Activated T-helper 1 cell treated with Interleukin-2 at 50 U/mL for 16 hours (primary cell): Measurements from ENCODE around the gene ERCC2.
"Not testable (repeated sequence)": the region's sequence is repeated elsewhere in the genome, so short reads cannot be mapped to it uniquely, and the experiment has no call there.

Source experiments
- DNase-seq: peaks from one replicate; pipeline ENCODE4 v3.0.0-alpha.2; 2020; ENCODE audit warnings: low read depth

The ERCC2 gene

DNA sequence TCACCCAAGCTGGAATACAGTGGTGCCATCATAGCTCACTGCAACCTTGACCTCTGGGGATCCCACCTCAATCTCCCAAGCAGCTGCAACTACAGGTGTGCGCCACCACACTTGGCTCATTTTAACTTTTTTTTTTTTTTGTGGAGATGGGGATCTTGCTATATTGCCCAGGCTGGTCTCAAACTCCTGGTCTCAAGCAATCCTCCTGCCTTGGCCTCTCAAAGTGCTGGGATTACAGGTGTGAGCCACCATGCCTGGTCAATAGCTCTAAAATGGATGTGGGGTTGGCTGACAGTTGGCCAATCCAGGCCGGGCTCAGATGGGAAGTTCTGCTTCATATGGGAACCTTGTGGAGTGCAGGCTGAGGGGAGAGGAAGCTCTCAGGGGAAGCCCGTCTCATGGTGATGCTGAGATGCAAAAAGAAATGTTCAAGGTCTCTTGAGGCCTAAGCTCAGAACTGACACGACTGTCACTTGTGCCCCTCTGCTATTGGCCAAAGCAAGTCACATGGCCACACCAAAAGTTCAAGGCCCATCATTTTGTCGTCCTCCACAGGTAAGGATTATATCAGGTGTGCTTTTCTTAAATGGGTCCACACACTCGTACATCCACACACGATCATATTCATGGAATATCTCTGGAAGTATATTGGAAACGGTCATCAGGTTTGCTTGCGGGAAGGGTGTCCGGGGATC is 36.6 kb downstream of the ERCC2 start:
- no peak for DNase-seq

DNA sequence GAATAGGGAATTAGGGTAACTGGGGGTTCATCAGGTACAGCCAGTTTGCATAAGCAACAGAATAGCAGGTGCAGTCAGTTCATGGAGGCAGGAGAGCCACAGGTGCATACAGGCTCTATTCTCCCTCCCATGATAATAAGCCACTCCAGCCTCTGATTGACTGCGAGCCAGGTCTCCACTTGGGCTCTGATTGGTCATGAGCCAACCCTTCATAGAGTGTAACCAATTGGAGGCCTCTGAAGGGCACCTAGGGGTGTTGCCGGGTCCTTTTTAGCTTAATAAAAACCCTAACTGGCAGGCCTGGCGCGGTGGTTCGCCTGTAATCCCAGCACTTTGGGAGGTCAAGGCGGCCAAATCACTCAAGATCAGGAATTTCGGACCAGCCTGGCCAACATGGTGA is 39.0 kb downstream of the ERCC2 start:
- no peak for DNase-seq

DNA sequence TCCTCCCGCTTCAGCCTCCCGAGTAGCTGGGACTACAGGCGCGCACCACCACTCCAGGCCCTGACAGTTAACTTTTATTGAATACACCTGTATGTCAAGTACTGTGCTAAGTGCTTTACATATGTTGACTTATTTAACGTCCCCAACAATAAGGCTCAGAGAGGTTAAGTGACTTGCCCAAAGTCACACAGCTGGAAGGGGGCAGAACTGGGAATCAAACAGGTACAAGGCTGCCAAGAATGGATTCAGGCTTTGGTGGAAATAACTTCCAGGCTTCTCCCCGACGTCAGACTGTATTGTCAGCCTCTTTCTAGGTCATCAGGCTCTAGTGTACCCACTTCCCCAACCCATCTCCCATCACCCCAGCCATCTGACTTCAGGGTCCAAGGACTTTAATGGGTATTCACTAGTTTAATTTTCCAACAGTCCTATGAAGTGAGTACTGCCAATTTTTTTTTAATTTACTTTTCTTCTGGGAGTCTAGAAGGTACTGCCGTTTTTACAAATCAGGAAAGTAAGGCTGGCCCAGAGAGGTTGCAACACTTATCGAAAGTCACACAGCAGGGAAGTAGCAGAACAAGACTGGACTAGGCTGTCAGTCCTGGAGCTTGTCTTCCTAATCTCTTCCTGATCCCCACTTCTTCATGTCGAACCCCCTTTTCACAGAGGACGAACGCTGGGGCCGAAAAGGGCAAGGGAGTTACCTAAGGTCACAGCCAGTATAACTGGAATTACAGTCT is 42.8 kb downstream of the ERCC2 start:
- DNase-seq: no peak

DNA sequence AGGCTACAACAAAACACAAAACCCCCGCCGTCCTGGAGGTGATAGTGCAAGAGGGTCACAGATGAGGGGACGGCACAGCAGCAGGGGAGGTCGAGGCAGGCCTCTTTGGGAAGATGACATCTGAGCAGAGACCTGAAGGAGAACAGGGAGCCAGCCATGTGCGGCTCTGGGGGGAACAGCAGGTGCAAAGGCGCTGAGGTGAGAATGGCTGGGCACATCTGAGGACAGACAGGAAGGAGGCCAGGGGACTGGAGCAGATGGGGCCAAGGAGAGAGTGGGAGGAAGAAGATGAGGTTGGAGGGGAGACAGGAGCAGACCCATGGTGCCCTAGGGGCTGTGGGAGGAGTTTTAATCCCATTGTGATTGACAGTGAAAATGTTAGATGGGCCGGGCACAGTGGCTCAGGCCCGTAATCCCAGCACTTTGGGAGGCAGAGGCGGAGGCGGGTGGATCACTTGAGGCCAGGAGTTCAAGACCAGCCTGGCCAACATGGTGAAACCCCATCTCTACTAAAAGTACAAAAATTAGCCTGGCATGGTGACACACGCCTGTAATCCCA is 45.9 kb downstream of the ERCC2 start:
- no peak for DNase-seq

DNA sequence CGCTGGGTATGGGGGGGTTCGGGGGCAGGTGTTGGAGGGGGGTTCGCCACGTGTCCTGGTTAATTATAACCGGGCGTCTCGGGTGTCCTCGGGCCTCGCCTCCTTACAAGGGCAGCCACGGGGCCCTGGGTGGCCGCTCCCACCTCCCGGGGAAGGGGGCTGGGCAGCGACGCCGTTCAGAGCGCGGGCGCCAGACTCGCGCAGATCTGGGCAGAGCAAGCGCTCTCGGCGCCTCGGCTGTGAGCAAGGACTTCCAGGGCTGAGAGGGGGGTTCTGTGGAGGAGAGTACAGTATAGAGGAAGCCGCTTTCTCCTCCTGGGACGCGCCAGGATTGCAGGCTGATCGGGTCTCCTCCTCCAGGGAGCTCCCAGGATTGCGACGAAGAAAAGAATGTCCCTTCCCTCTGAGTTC is 46.7 kb downstream of the ERCC2 start:
- DNase-seq: no peak

DNA sequence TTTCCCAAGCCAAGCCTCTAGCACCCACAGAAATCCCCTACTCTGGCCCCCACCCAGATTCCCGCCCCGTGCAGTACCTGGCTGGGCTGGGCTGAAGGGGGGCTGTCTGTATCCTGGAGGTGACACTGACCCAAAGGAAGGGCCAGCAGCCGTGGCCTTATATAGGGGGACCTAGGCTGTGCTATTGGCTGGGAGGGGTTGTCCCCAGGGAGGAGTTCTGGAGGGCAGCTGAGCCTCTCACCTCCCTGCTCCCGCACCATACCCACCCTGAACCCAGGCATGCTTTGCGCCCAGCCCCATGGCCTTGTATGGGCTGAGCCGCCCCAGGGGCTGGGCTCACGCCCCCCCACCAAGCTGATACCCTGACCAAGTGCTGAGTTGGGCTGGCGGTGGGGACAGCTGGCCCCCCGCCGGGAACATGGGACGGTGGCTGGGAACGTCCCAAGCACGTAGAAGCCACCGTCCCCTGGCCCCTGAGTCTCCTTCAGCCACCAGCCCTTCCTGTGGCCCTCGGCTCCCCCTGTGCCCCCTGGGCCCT is 47.6 kb downstream of the ERCC2 start, which contains the start of gene CKM:
CKM (minus strand) TSS at position 132 of the 538 bp plus-strand sequence. CDS start 3,162 bp downstream, outside the sequence.
- DNase-seq: no peak

DNA sequence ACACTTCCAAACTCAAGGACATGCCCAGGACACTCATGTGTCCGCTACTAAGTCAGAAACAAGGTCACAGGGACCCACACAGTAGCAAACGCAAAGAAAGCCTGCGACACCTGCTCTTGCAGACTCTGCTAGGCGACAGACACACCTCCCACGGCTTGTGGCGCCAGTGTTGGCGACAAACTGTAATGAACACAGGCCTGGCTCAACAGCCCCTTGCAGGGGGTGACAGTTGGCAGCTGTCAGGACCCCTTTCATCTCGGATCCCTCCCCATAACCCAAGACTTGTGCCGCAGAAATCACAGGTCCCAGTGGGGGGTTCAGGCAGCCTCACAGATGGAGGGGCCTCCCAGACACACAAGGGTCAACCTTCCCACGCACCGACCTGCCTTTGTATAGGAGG is 48.1 kb downstream of the ERCC2 start:
- no peak for DNase-seq

DNA sequence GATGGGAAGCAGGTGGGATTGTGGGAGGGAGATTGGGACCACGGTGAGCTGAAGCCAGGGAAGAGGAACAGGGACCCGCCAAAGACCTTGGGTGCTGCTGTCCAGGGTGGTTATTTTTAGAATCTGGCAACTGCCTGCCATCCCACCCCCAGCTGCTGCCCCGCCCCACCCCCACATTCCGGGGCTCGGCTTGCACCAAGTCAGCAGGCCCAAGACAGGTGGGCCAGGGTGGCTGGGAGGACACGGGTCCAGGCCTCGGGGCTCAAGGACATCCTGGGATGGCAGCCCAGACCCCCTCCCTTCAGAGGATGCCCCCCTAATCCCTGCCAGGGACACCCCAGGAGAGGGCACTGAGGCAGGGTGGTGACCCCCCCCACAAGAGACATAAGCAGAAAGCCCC is 48.5 kb downstream of the ERCC2 start:
- no peak for DNase-seq

DNA sequence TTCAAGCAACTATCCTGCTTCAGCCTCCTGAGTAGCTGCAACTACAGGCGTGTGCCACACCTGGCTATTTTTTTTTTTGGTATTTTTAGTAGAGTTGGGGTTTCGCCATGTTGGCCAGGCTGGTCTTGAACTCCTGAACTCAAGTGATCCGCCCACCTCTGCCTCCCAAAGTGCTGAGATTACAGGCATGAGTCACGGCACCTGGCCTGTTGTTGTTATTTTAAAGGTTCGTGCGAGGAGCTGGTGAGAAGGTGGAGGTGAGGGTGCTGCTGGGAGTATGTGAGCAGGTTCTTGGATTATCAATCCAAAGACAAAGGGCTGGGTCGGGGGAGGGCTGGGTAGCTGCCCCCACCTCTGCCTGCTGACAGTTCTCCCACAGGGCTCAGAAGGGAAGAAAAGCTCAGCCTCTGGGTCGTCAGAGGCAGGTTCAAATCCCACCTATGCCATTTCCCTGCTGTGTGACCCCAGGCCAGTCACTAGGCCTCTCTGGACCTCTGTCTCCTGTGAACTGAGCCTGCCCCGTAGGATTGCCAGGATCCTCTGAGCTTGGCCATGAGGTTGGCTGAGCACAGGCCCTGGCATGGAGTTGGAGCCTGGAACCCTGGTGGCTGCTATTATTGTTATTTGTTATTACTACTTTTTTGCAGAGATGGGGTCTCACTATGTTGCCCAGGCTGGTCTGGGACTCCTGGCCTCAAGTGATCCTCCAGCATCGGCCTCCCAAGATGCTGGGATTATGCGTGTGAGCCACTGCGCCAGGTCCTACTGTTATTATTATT is 49.2 kb downstream of the ERCC2 start:
- DNase-seq: no peak

DNA sequence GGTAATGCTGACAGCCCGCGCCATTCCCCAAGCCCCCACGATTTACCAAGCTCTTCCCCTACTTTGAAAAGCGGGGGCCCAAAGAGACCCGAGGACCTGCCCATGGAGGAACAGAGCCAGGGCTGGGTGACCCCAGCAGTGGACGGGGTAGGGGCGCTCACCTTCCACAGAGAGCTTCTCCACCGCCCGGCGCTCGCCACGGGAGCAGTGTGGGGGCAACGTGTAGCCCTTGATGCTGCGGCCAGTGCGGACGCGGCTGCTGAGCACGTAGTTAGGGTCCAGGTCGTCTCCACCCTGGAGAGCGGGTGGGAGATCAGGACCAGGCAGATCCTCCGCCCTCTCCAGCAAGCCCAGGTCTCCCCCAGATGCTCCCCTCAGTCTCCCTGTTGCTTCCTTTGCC is 55.1 kb downstream of the ERCC2 start:
- no peak for DNase-seq

DNA sequence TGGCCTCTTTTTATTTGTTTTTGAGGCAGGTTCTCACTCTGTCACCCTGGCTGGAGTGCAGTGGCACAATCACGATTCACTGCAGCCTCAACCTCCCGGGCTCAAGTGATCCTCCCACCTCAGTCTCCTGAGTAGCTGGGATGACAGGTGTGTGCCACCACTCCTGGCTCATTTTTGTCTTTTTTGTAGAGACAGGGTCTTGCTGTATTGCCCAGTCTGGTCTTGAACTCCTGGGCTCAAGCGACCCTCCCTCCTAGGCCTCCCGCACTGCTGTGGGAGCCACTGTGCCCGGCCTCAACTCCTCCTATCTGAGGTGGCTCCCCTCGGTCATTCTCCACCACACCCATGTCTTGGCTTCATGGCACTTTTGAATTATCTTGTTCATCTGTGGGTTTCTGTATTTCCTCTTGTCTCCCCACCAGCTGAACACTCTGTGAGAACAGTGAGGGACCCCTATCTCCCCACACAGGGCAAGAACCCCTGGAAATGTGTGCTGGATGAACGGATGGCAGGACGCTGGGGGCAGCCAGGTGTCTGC is 55.6 kb downstream of the ERCC2 start:
- no peak for DNase-seq

DNA sequence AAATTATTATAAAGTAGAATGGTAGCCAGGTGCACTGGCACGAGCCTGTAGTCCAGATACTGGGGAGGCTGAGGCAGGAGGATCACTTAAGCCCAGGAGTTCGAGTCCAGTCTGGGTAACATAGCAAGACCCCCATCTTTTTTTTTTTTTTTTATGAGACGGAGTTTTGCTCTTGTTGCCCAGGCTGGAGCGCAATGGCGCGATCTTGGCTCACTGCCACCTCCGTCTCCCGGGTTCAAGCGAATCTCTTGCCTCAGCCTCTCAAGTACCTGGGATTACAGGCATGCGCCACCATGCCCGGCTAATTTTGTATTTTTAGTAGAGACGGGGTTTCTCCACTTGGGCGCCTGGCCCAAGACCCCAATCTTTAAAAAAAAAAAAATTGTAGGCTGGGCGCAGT is 58.1 kb downstream of the ERCC2 start:
- DNase-seq: not testable (repeated sequence)

DNA sequence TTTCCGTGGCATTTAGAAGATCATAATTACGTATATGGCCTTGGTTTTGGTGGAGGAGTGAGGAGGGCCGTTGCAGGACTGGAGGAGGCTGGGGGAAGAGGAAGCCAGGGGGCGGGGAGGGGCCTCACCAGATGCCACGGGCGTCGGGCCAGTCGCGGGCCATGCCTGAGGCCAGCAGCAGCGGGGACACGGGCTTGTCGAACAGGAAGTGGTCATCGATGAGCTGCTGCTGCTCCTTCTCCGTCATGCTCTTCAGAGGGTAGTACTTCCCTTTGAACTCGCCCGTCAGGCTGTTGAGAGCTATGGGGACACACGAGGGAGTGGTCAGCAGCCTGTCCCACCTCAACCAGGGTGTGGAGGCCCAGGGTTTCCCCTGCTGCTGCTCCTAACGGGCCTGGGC is 58.8 kb downstream of the ERCC2 start:
- no peak for DNase-seq

DNA sequence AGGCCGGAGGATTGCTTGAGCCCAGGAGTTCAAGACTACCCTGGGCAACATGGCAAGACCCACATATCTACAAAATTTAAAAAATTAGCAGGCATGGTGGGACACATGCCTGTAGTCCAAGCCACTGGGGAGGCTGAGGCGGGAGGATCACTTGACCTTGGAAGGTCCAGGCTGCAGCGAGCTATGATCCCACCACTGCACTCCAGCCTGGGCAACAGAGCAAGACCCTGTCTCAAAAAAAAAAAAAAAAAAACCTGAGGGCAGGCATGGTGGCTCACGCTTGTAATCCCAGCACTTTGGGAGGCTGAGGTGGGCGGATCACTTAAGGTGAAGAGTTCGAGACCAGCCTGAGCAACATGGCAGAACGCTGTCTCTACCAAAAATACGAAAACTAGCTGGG is 61.1 kb downstream of the ERCC2 start:
- DNase-seq: not testable (repeated sequence)

DNA sequence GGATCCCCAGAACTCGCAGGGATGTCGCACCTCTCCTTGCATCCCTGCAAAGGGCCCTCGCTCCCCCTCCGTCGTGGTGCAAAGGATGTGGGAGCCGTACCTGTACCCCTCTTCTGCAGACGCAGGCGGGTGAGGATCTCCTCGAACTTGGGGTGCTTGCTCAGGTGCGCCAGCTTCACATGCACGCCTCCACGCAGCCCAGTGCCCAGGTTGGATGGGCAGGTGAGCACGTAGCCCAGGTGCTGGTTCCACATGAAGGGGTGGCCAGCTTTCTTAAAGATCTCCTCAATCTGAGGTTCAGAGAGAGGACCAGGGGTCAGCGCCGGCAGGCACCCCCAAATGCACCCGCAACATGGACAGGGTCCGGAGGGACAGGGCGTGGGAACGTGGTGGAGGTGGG is 63.0 kb downstream of the ERCC2 start:
- no peak for DNase-seq

DNA sequence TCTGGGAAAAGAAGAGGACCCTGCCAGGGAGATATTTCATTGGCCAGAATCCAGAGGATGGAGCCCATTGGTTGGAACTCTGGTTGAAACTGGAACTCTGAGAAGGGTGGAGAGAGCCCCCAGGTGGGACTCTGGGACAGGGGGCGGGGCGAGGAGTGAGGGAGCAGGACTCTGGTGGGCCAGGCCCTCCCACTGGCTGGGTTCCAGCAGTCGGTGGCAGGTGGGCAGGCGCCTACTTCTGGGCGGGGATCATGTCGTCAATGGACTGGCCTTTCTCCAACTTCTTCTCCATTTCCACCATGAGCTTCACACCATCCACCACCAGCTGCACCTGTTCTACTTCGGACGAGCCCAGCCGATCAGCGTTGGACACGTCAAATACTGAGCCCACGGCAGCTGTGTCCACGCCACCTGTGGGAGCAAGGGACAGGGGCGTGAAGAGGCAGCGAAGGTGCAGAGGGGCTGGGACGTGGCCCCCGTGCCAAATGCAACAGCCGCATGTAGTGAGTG is 63.8 kb downstream of the ERCC2 start:
- no peak for DNase-seq

DNA sequence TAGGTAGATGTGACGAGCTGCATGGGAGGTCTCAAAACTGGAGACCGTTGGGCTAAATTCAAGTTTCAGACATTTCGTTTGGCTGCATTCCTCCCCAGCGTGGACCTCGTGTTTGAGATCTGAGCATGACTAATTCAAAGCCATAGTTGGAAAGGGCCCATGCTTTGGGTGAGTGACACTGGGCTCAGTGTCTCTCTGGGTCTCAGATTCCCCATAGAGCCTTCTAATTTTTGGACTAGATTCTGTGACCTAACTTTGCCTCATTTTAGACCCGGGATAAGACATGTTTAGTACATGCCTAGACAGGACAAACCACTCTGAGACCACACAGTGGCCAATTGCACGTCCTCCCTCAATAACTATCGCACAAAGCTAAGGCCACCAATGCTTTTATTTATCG is 64.3 kb downstream of the ERCC2 start:
- DNase-seq: no peak

DNA sequence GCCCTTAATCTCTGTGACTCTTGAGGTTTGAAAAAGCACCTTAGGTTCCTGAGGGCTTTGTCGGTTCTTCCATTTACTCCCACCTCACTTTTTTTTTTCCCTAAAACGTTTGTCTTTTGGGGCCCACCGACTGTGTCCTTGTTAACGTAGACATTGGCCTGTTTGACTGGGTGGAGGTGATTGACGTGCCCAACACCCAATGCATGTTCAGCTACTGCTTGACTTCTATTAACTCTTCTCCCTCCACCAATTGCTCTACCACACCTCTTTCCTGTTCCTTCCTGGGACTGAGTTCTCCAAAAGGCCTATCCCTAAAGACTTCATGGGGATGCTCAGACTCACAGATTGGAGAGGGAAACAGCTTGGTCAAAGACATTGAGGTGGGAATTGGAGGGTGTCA is 65.0 kb downstream of the ERCC2 start:
- DNase-seq: no peak

DNA sequence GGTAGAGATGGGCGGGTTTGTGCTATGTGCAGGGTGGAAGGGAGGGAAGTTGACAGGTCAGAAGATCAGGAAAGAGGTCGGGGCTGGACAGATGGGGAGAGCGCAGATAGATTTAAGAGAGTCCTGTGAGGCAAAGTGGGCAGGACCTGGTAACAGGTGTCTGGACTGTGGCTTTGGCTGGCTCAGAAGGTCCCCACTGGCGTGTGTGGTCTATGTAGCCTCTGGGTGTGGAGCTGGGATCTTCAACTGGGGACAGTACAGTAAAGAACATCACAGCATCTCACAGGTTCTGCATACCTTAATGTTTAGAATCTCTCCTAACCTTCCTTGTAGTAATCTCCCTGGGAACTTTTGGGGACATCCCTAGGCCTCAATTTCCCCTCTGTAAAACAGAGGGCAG is 65.4 kb downstream of the ERCC2 start:
- no peak for DNase-seq

DNA sequence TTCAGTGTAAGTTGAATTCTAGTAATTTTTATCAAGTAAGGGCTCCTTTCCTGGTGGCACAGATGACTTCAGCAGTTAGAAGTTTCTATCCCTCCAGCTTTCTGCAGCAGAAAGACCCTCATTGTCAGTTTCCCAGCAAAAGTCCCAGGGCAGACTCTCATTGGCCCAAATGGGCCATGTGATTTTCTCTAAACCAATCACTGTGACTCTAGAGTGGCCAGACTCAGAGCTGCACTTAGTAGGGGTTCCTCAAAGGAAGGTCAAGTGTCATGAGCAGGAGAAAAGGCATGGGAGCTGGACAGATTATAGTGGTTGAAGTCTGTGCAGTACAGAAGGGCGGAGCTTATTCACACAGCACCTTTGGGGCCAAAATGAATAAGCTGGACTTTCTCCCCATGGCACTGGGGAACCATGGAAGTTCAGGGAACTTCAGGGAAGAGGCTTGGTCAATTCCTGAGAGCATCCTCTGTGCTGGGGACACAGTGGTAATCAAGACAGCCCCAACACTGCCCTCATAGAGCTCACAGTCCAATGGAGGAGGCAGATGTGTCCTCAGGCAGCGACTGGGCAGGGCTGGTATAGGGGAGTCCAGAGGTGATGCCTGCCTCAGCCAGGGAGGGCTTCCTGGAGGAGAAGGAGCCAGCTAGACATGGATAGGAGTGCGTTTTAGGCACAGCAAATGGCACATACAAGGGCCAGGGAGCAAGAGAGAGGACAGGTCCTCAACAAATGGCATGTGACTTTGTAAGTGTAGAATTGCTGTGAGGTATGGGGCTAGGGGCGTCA is 66.0 kb downstream of the ERCC2 start:
- no peak for DNase-seq
